ENCODE measurements around the gene BAHCC1.

DNA sequence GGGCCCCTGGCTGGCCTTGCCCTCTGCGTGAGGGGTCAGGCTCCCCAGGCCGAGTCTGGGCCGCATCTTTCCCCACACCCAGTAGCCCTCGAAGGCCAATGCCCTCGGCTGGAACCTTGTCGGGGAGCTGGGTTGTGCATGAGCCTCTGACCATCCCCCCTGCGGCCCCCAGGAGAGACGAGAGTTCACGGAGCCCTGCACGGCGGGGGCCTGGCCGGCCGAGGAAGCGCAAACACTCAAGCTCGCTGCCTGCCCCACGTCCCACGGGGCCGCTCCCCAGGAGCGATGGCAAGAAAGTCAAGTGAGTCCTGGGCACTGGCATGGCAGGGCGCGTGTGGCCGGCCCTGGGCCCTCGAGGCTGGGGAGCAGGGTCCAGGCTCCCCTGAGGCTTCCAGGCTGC, 57.3 kb downstream of the BAHCC1 start:
- TF ChIP-seq, protein P1, sequence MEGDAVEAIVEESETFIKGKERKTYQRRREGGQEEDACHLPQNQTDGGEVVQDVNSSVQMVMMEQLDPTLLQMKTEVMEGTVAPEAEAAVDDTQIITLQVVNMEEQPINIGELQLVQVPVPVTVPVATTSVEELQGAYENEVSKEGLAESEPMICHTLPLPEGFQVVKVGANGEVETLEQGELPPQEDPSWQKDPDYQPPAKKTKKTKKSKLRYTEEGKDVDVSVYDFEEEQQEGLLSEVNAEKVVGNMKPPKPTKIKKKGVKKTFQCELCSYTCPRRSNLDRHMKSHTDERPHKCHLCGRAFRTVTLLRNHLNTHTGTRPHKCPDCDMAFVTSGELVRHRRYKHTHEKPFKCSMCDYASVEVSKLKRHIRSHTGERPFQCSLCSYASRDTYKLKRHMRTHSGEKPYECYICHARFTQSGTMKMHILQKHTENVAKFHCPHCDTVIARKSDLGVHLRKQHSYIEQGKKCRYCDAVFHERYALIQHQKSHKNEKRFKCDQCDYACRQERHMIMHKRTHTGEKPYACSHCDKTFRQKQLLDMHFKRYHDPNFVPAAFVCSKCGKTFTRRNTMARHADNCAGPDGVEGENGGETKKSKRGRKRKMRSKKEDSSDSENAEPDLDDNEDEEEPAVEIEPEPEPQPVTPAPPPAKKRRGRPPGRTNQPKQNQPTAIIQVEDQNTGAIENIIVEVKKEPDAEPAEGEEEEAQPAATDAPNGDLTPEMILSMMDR (IDR thresholded peaks at IDR 0.05; ENCODE audit: low read length) = no peak
- no peak for TF ChIP-seq EZH2 (IDR thresholded peaks at IDR 0.05; ENCODE audit: borderline replicate concordance, low read length)

Data from OCI-LY1 (cell line).